ENCODE measurements around the gene MCM9.

Gene MCM9

GRCh38 chr6:118787724-118788423 is 147.1 kb downstream of the MCM9 start:
- no peak overlapping the region for H3K4me3 ChIP-seq (ENCODE audit: low read depth, low read length)
- DNase-seq (ENCODE audit: low read depth) = no peak
- no peak for TF ChIP-seq MAX (IDR thresholded peaks at IDR 0.05; ENCODE audit: low read depth, low read length)
- TF ChIP-seq POLR2A (IDR thresholded peaks at IDR 0.05; ENCODE audit: extremely low read depth, insufficient read length) = no peak
- no peak for TF ChIP-seq CTCF (IDR thresholded peaks at IDR 0.05; ENCODE audit: low read depth, low read length)
- no peak for TF ChIP-seq MYC (IDR thresholded peaks at IDR 0.05; ENCODE audit: low read depth, low read length)

GRCh38 chr6:118786596-118787453 is 148.1 kb downstream of the MCM9 start:
- no peak for DNase-seq (ENCODE audit: low read depth)
- no peak overlapping the region for H3K4me3 ChIP-seq (ENCODE audit: low read depth, low read length)
- TF ChIP-seq MYC (IDR thresholded peaks at IDR 0.05; ENCODE audit: low read depth, low read length) (no peak), CTCF (IDR thresholded peaks at IDR 0.05; ENCODE audit: low read depth, low read length) (no peak), MAX (IDR thresholded peaks at IDR 0.05; ENCODE audit: low read depth, low read length) (no peak), POLR2A (IDR thresholded peaks at IDR 0.05; ENCODE audit: extremely low read depth, insufficient read length) (no peak)

- no peak for TF ChIP-seq MAX (IDR thresholded peaks at IDR 0.05; ENCODE audit: low read depth, low read length)
- TF ChIP-seq MYC (IDR thresholded peaks at IDR 0.05; ENCODE audit: low read depth, low read length) = no peak
- no peak for TF ChIP-seq POLR2A (IDR thresholded peaks at IDR 0.05; ENCODE audit: extremely low read depth, insufficient read length)
- H3K4me3 ChIP-seq (ENCODE audit: low read depth, low read length) = no peak overlapping the region
- DNase-seq (ENCODE audit: low read depth) = no peak
Measured at GRCh38 chr6:118785601-118786000, 149.4 kb downstream of the MCM9 start.

- no peak for TF ChIP-seq POLR2A (IDR thresholded peaks at IDR 0.05; ENCODE audit: extremely low read depth, insufficient read length)
- TF ChIP-seq MAX (IDR thresholded peaks at IDR 0.05; ENCODE audit: low read depth, low read length) = no peak
- no peak for TF ChIP-seq MYC (IDR thresholded peaks at IDR 0.05; ENCODE audit: low read depth, low read length)
- TF ChIP-seq CTCF (IDR thresholded peaks at IDR 0.05; ENCODE audit: low read depth, low read length) = no peak
- DNase-seq (ENCODE audit: low read depth) = no peak
- no peak overlapping the region for H3K4me3 ChIP-seq (ENCODE audit: low read depth, low read length)
Measured at GRCh38 chr6:118784641-118785164, 150.3 kb downstream of the MCM9 start.

- H3K4me3 ChIP-seq (ENCODE audit: low read depth, low read length) = no peak overlapping the region
- no peak for TF ChIP-seq POLR2A (IDR thresholded peaks at IDR 0.05; ENCODE audit: extremely low read depth, insufficient read length)
- no peak for TF ChIP-seq CTCF (IDR thresholded peaks at IDR 0.05; ENCODE audit: low read depth, low read length)
- TF ChIP-seq MYC (IDR thresholded peaks at IDR 0.05; ENCODE audit: low read depth, low read length) = no peak
- no peak for TF ChIP-seq MAX (IDR thresholded peaks at IDR 0.05; ENCODE audit: low read depth, low read length)
- no peak for DNase-seq (ENCODE audit: low read depth)
Measured at GRCh38 chr6:118783931-118784550, 150.9 kb downstream of the MCM9 start.

Measured in NB4 (cell line).